OCI-M2 (cell line): Measurements from ENCODE around the gene NT5M.

Experiments used
- DNase-seq: peaks from one replicate; lab custom pipeline; 2025; ENCODE audit not compliant: unreplicated experiment; lab: John Stamatoyannopoulos, UW

NT5M gene

DNA sequence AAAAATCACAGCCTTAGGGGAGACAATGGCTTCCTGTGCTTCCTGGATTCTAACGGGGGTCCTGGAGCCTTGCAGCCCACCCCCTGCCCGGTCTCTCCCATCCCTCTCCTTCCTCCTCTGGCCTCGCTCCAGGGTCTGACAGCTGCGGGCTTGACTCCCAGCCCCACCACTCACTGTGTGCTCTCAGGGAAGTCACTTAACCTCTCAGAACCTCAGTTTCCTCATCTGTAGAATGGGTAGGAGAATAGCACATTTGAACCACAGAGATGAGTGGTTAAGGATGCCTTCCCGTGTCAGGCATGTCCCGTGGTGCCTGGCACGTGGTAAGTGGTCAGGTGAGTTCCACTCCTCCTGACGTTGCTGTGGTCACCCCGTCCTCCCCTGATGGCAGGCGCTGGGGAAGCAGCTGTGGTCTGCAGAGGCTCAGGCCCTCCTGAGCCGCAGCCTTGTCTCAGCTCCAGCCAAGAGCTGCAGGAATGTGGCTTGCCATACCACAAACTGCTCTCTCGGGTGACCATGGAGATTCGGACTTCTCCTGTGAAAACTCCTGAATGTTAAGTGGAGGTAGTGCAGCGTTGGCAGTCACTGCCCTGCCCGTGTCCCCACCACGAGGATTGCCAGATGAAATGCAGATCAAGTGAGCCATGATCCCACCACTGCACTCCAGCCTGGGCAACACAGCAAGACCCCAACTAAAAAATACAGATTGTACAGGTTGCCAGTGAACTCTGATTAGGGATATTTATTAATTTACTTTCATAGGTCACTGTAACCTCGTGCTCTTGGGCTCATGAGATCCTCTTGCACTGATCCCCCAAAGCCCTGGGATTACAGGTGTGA is 85.7 kb downstream of the NT5M start:
- no peak for DNase-seq

DNA sequence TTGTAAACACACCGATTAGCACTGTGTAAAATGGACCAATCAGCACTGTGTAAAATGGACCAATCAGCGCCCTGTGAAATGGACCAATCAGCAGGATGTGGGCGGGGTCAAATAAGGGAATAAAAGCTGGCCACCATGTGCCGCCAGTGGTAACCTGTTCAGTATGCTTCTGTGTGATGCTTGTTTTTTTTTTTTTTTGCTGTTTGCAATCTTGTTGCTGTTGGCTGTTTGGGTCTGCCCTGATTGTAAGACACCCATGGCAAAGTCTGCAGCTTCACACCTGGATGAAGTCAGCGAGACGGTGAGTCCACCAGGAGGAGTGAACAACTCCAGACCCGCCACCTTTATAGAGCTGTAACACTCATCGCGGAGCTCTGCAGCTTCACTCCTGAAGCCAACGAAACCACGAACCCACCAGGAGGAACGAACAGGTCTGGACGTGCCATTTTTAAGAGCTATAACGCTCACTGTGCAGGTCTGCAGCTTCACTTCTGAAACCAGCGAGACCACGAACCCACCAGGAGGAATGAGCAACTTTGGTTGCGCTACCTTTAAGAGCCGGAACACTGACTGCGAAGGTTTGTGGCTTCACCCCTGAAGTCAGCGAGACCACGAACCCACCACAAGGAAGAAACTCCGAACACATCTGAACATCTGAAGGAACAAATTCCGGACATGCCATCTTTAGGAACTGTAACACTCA is 88.6 kb downstream of the NT5M start:
- DNase-seq: no peak

DNA sequence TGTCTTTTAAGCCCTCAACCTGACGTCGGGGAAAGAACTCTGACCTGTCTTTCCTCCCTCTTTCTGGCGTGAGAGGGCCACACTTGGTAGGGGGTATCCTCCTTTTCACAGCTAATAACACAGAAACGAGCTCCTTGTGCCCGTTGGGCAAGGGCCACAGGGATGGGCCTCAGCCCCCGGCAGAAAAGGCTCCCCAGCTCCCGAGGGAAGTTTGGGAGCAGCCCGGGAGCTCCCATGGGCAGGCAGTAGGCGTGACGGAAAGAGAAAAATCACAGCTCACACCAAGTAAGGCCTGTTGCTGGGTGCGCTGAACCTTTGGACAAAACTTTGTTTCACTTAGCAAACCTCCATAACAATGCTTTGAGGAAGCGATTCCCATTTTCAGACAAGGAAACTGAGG is 90.8 kb downstream of the NT5M start:
- DNase-seq: no peak

DNA sequence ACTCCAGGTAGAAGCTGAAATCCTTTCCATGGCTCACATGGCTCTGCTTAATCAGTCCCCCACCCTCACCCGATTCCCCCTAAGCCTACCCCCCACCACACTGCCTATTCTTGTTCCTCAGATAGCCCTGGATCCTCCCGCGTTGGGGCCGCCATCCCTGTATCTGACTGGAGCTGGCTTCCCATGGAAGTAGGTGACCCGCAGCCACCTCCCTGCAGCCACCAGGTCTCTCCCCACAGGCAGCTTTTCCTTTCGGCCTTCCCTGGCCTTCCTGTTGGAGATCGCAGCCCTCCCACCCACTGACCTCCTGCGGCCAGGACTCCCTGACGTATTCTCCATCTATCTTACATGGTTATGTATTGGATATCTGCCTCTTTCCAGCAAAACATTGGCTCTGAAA is 91.3 kb downstream of the NT5M start:
- DNase-seq: no peak

- DNase-seq: no peak
These were observed 92.2 kb downstream of the NT5M start for GRCh38 chr17:17395246-17395802.

DNA sequence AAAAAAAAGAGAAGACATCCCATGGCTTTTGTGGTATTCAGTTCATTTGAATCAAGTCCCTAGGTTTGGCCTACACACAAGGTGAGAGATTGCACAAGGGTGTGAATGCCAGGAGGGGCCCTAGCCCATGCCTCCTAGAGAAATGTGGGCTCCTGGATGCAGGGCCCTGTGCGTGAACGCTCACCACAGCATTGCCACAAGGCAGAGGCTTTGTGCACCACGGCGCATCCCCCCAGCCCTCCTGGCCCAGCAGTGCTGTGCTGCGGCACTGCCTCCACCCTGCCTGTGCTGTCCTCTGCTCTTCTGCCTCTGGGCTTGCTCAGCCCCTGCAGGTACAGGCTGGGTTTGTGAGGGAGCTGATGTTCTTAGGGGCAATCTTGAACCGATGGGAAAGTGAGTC is 92.7 kb downstream of the NT5M start:
- DNase-seq: no peak
